Ureter (tissue), 1 donor: Measurements from ENCODE around the gene GJA1. TPM values are rescaled to one million over a fixed set of nuclear protein-coding genes. Genes with fewer than 3 reads are reported as not detected.

Experiments used
- DNase-seq: peaks from one replicate; pipeline ENCODE4 v3.0.0-alpha.2; 2020; ENCODE audit warnings: low spot score
- total RNA-seq: library from RNA; stranded (reverse); gene quantifications from one replicate; pipeline ENCODE4 v1.2.4, GENCODE V29; 2023
- donor health status: DM: yes; HTN: yes; CAD: no.

The GJA1 gene
- total RNA-seq, 1 donor from 2014 or later, result 74.2 TPM

- DNase-seq, result no peak
These were observed 47.3 kb downstream of the GJA1 start for GRCh38 chr6:121482751-121483150.

- no peak for DNase-seq
These were observed 49.9 kb downstream of the GJA1 start for GRCh38 chr6:121485359-121485811.

GRCh38 chr6:121491576-121491975 is 56.1 kb downstream of the GJA1 start:
- DNase-seq, result no peak

- DNase-seq, result no peak
These were observed 57.1 kb downstream of the GJA1 start for GRCh38 chr6:121492536-121492935.

- no peak for DNase-seq
These were observed 62.5 kb downstream of the GJA1 start for GRCh38 chr6:121497970-121498375.

- no peak for DNase-seq
These were observed 63.2 kb downstream of the GJA1 start for GRCh38 chr6:121498481-121499276.

Other genes starting within 250 kb of the GJA1 start
- gene TBC1D32, start 101.2 kb upstream of the GJA1 start, total RNA-seq, result 23.2 TPM